ENCODE data around the gene ALLC. TPM values are rescaled to one million over a fixed set of nuclear protein-coding genes. Genes with fewer than 3 reads are reported as not detected.

The ALLC gene
- total RNA-seq, 4 donors from 2014 or later = not detected

GRCh38 chr2:3649581-3649980 is 8.4 kb upstream of the ALLC start:
- ATAC-seq (no peak), DNase-seq (no peak)
- intact Hi-C loops (cut with DNase I; ENCODE audit: low total_unique reads) (no loop called here), in situ Hi-C loops (cut with MboI; ENCODE audit: low sequenced_read_pairs in 4 of 4) (loop anchor here in 1 of 4 donors (5.0 kb wide), 1 partner anchor 227 kb away; no protein-coding TSS in a partner anchor)
- no peak for TF ChIP-seq POLR2A (IDR thresholded peaks at IDR 0.05)
- TF ChIP-seq CTCF (IDR thresholded peaks at IDR 0.05 in 4 of 5, conservative IDR thresholded peaks at IDR 0.05 in 1 of 5) = no peak
- no peaks in the 10 kb centered on the region for H3K36me3 ChIP-seq
- no peaks in the 10 kb centered on the region for H3K27me3 ChIP-seq
- no peaks in the 10 kb centered on the region for H3K4me1 ChIP-seq
- H3K27ac ChIP-seq = no peak overlapping the region
- H3K4me3 ChIP-seq = no peak overlapping the region
- no peaks in the 10 kb centered on the region for H3K9me3 ChIP-seq

- TF ChIP-seq CTCF (IDR thresholded peaks at IDR 0.05 in 4 of 5, conservative IDR thresholded peaks at IDR 0.05 in 1 of 5) (no peak), POLR2A (IDR thresholded peaks at IDR 0.05) (no peak)
- DNase-seq (no peak), ATAC-seq (no peak)
- intact Hi-C loops (cut with DNase I; ENCODE audit: low total_unique reads) (loop anchor here (2.0 to 10.0 kb wide), 3 partner anchors 56 to 1528 kb away; partner anchors contain the start of gene COLEC11), in situ Hi-C loops (cut with MboI; ENCODE audit: low sequenced_read_pairs in 4 of 4) (no loop called here)
- Histone ChIP-seq H3K4me3 (no peak overlapping the region), H3K36me3 (no peaks in the 10 kb centered on the region), H3K27me3 (no peaks in the 10 kb centered on the region), H3K9me3 (no peaks in the 10 kb centered on the region), H3K4me1 (no peaks in the 10 kb centered on the region), H3K27ac (no peak overlapping the region)
Observed at GRCh38 chr2:3650140-3650920, 7.7 kb upstream of the ALLC start.

- ATAC-seq (peak in 1 of 2 donors; percentile 29), DNase-seq (no peak)
- Histone ChIP-seq H3K4me1 (no peaks in the 10 kb centered on the region), H3K9me3 (no peaks in the 10 kb centered on the region), H3K36me3 (no peaks in the 10 kb centered on the region), H3K4me3 (peak overlapping the region in 3 of 4 donors; percentile 17 to 28 (median 27)), H3K27ac (peak overlapping the region in 3 of 4 donors; percentile 0 to 57 (median 3)), H3K27me3 (no peaks in the 10 kb centered on the region)
- in situ Hi-C loops (cut with MboI; ENCODE audit: low sequenced_read_pairs in 4 of 4) (no loop called here), intact Hi-C loops (cut with DNase I; ENCODE audit: low total_unique reads) (loop anchor here (2.0 to 10.0 kb wide), 3 partner anchors 57 to 1530 kb away; partner anchors contain the start of gene COLEC11)
- TF ChIP-seq POLR2A (IDR thresholded peaks at IDR 0.05) (no peak), CTCF (IDR thresholded peaks at IDR 0.05 in 4 of 5, conservative IDR thresholded peaks at IDR 0.05 in 1 of 5) (no peak)
Observed at GRCh38 chr2:3651691-3652648, 6.0 kb upstream of the ALLC start.

- intact Hi-C loops (cut with DNase I; ENCODE audit: low total_unique reads) = loop anchor here (5.0 to 10.0 kb wide), 2 partner anchors 58 to 1531 kb away; partner anchors contain the start of gene COLEC11
- Histone ChIP-seq H3K4me1 (no peaks in the 10 kb centered on the region), H3K27ac (no peak overlapping the region), H3K4me3 (no peak overlapping the region), H3K36me3 (no peaks in the 10 kb centered on the region), H3K27me3 (no peaks in the 10 kb centered on the region), H3K9me3 (no peaks in the 10 kb centered on the region)
- DNase-seq (no peak), ATAC-seq (no peak)
- TF ChIP-seq CTCF (IDR thresholded peaks at IDR 0.05 in 4 of 5, conservative IDR thresholded peaks at IDR 0.05 in 1 of 5) (no peak), POLR2A (IDR thresholded peaks at IDR 0.05) (no peak)
- in situ Hi-C loops (cut with MboI; ENCODE audit: low sequenced_read_pairs in 4 of 4) = no loop called here
Observed at GRCh38 chr2:3652896-3653625, 4.9 kb upstream of the ALLC start.

All from gastrocnemius medialis (tissue), 4 donors.